CD14-positive monocyte (primary cell): ENCODE measurements around the gene KCNK6. TPM values are rescaled to one million over a fixed set of nuclear protein-coding genes. Genes with fewer than 3 reads are reported as not detected.

Experiments
- DNase-seq, 3 donors: peaks; one replicate each; pipeline ENCODE4 v3.0.0-alpha.2; 2011 to 2022
- H2AFZ ChIP-seq: 2 replicates; pipeline ENCODE4 v1.6.0; 2012; ENCODE audit warnings: mild to moderate bottlenecking, low read depth, low read length, inconsistent platforms; ENCODE audit not compliant: insufficient read depth, poor library complexity, severe bottlenecking
- H3K27ac ChIP-seq, 2 donors: 1 replicate in 1 of 2; 2 replicates in 1 of 2; pipeline ENCODE4 v1.5.1; 2012 to 2013; ENCODE audit warnings: low read length in 2 of 2, control low read depth in 1 of 2, inconsistent platforms in 1 of 2, low read depth in 1 of 2, mild to moderate bottlenecking in 1 of 2
- H3K27me3 ChIP-seq, 2 donors: one replicate each; pipeline versions ENCODE4 v1.6.0 to v1.6.1; 2011 to 2013; ENCODE audit warnings: low read length in 2 of 2; ENCODE audit not compliant: control insufficient read depth in 2 of 2, insufficient read depth in 2 of 2
- H3K36me3 ChIP-seq, 2 donors: replicated peaks in 1 of 2; 1 replicate in 1 of 2; 2 replicates in 1 of 2; pipeline versions ENCODE4 v1.5.1 to v1.6.1; 2012 to 2013; ENCODE audit warnings: low read length in 2 of 2, control low read depth in 1 of 2, inconsistent platforms in 1 of 2, mild to moderate bottlenecking in 1 of 2; ENCODE audit not compliant: insufficient read depth in 2 of 2, control insufficient read depth in 1 of 2
- H3K4me1 ChIP-seq, 2 donors: 1 replicate in 1 of 2; 2 replicates in 1 of 2; pipeline versions ENCODE4 v1.5.1 to v1.6.1; 2012 to 2013; ENCODE audit warnings: low read length in 2 of 2, control low read depth in 1 of 2, inconsistent platforms in 1 of 2, mild to moderate bottlenecking in 1 of 2, moderate library complexity in 1 of 2; ENCODE audit not compliant: insufficient read depth in 2 of 2, control insufficient read depth in 1 of 2
- H3K4me2 ChIP-seq: replicated peaks from 2 replicates; pipeline ENCODE3; 2012; ENCODE audit warnings: low read length, moderate library complexity, mild to moderate bottlenecking; ENCODE audit not compliant: poor library complexity, severe bottlenecking; ENCODE audit errors: extremely low read depth
- H3K4me3 ChIP-seq, 3 experiments: fragments of 200-600 bp in 1 of 3; sonication (generic) in 1 of 3; replicated peaks in 1 of 3; 1 replicate in 2 of 3; 2 replicates in 1 of 3; pipeline ENCODE4 v1.5.1; 2011 to 2013; ENCODE audit warnings: low read length in 3 of 3, mild to moderate bottlenecking in 3 of 3, control low read depth in 2 of 3, low read depth in 2 of 3, inconsistent platforms in 1 of 3, moderate library complexity in 1 of 3
- H3K79me2 ChIP-seq: 2 replicates; pipeline ENCODE4 v1.6.0; 2012; ENCODE audit warnings: mild to moderate bottlenecking, control low read depth, inconsistent platforms, low read length, moderate library complexity; ENCODE audit not compliant: insufficient read depth
- H3K9ac ChIP-seq: 2 replicates; pipeline ENCODE4 v1.6.0; 2017; ENCODE audit warnings: low read length, mild to moderate bottlenecking; ENCODE audit not compliant: insufficient read depth, poor library complexity, severe bottlenecking
- H3K9me3 ChIP-seq, 2 donors: replicated peaks in 1 of 2; 1 replicate in 1 of 2; 2 replicates in 1 of 2; pipeline versions ENCODE4 v1.5.1 to v1.6.1; 2012 to 2013; ENCODE audit warnings: low read length in 2 of 2, control low read depth in 1 of 2; ENCODE audit not compliant: control insufficient read depth in 1 of 2, insufficient read depth in 1 of 2
- H4K20me1 ChIP-seq: 2 replicates; pipeline ENCODE4 v1.6.0; 2012; ENCODE audit warnings: mild to moderate bottlenecking, low read length, control low read depth, moderate library complexity; ENCODE audit not compliant: insufficient read depth
- H3K27ac Mint-ChIP-seq, 7 donors: one replicate each; pipeline ENCODE4 v1.8.0; 2020; ENCODE audit warnings: mild to moderate bottlenecking in 7 of 7, mixed read lengths in 7 of 7, moderate library complexity in 6 of 7, inconsistent platforms in 2 of 7
- H3K27me3 Mint-ChIP-seq, 3 donors: one replicate each; pipeline ENCODE4 v1.8.0; 2021 to 2022; ENCODE audit warnings: low read depth in 3 of 3, mild to moderate bottlenecking in 3 of 3, mixed read lengths in 3 of 3, moderate library complexity in 3 of 3, inconsistent platforms in 1 of 3
- H3K36me3 Mint-ChIP-seq, 2 donors: one replicate each; pipeline ENCODE4 v1.8.0; 2020; ENCODE audit warnings: mixed read lengths in 2 of 2, inconsistent platforms in 1 of 2, mild to moderate bottlenecking in 1 of 2
- H3K4me1 Mint-ChIP-seq: one replicate; pipeline ENCODE4 v1.8.0; 2020; ENCODE audit warnings: mild to moderate bottlenecking, mixed read lengths
- H3K4me3 Mint-ChIP-seq, 2 donors: one replicate each; pipeline ENCODE4 v1.8.0; 2020; ENCODE audit warnings: mild to moderate bottlenecking in 2 of 2, mixed read lengths in 2 of 2, moderate library complexity in 1 of 2
- H3K9me3 Mint-ChIP-seq, 7 donors: one replicate each; pipeline ENCODE4 v1.8.0; 2020 to 2022; ENCODE audit warnings: mixed read lengths in 7 of 7, mild to moderate bottlenecking in 6 of 7, moderate library complexity in 6 of 7, inconsistent platforms in 2 of 7
- WGBS: methylation state at CpG from one replicate; pipeline ENCODE4 v1.1.5; 2013; ENCODE audit warnings: missing lambda C conversion rate; ENCODE audit not compliant: insufficient coverage; 5-methylcytosine and 5-hydroxymethylcytosine counted together
- intact Hi-C, 2 donors: fragments of 100-400 bp; cut with micrococcal nuclease; formaldehyde crosslinking; loops; one replicate each; pipeline versions ENCODE4 v1.15.0 to v1.15.1; 2023
- polyA plus RNA-seq, 3 donors: library from polyadenylated mRNA; depleted of rRNA in 1 of 3; unstranded in 2 of 3; stranded (reverse) in 1 of 3; fragments of 300-500 nt in 2 of 3; fragments of >200 nt in 1 of 3; fragmentation: Illumina TruSeq in 2 of 3; gene quantifications; 1 replicate in 2 of 3; 2 replicates in 1 of 3; pipeline ENCODE4 v1.2.3, GENCODE V29; 2012 to 2021
- TF ChIP-seq, protein P1 (sequence below): fragments of 200-600 bp; IDR thresholded peaks from one replicate; pipeline ENCODE4 v1.8.0; 2022; ENCODE audit warnings: antibody characterized with exemption, mild to moderate bottlenecking

Gene KCNK6
- polyA plus RNA-seq, 3 donors: 7.3 to 21.5 (median 8.7) TPM

DNA sequence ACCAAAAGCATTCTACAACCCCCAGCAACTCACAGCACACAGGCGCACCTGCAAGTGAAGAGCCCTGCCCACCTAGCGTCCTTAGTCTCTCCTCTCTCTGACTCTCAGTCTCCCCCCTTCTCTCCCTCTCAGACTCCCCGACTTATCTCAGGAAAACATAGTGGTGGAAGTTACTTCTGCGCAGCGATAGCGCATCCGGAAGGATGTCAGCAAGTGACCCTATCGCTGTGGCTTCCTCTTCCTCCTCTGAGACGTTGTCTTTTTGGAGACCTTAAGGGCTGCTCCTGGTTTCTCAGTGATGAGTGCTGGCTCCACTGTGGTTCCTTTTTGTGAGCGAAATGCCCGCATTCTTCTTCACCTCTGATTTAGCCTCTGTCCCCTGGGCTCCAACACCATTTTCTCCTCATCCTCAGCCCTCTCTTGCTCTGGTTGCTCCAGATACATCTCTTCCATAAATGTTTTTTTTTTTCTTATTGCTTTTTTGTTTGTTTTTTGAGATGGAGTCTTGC lies 2.5 kb upstream of the KCNK6 start:
- Histone ChIP-seq H4K20me1 (peaks cover 15% of the 10 kb centered on the region), H3K36me3 (no peaks in the 10 kb centered on the region), H3K4me2 (peak overlapping the region; percentile 98), H3K9me3 (no peaks in the 10 kb centered on the region), H3K27ac (peak overlapping the region; percentile 91 to 92), H3K27me3 (no peaks in the 10 kb centered on the region), H3K9ac (peak overlapping the region; percentile 37), H3K4me3 (peak overlapping the region; percentile 33 to 85 (median 40)), H3K79me2 (peaks cover 49% of the 10 kb centered on the region), H2AFZ (peak overlapping the region; percentile 86), H3K4me1 (peaks cover 79 to 96% of the 10 kb centered on the region in 2 donors)
- Mint-ChIP-seq H3K27ac (peak overlapping the region; percentile 90 to 98 (median 95)), H3K36me3 (peaks cover 6 to 16% of the 10 kb centered on the region in 2 donors), H3K4me3 (peak overlapping the region; percentile 77 to 91), H3K4me1 (peaks cover 80% of the 10 kb centered on the region), H3K27me3 (peaks cover 0 to 4% (median 3%) of the 10 kb centered on the region in 3 donors), H3K9me3 (peaks cover 0 to 5% (median 0%) of the 10 kb centered on the region in 7 donors)
- DNase-seq: peak; percentile 52 to 74 (median 69)
- intact Hi-C loops: loop anchor here (2.0 to 5.0 kb wide), 4 partner anchors 18 to 410 kb away; partner anchors contain the start of genes SIPA1L3 (in 2 of the 2), WDR87 (in 2 of the 2), CATSPERG (in 1 of the 2) and EIF3K (in 1 of the 2)
- TF ChIP-seq, protein P1, sequence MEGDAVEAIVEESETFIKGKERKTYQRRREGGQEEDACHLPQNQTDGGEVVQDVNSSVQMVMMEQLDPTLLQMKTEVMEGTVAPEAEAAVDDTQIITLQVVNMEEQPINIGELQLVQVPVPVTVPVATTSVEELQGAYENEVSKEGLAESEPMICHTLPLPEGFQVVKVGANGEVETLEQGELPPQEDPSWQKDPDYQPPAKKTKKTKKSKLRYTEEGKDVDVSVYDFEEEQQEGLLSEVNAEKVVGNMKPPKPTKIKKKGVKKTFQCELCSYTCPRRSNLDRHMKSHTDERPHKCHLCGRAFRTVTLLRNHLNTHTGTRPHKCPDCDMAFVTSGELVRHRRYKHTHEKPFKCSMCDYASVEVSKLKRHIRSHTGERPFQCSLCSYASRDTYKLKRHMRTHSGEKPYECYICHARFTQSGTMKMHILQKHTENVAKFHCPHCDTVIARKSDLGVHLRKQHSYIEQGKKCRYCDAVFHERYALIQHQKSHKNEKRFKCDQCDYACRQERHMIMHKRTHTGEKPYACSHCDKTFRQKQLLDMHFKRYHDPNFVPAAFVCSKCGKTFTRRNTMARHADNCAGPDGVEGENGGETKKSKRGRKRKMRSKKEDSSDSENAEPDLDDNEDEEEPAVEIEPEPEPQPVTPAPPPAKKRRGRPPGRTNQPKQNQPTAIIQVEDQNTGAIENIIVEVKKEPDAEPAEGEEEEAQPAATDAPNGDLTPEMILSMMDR: no peak
- 0% methylated on average over 7 of the region's 11 CpGs for WGBS

DNA sequence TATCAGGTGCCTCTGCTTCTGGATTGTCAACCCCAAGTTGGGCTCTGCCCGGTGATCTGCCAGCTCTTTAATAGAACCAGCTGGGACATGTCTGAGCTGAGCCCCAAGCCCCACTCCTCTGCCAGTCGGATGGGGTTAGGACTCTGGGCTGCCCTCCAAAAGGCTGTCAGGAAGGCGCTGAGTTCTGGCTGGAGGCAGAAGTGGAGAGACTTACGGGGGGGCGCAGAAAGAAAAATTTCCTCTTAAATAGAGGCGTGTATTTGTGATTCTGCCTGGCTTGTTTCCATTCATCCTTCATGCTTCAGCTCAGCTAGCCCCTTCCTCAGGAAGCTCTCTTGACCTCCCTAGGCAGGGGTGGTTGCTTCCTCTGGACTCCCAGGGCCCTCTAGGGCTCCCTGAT lies 985 bp upstream of the KCNK6 start:
- WGBS: 4% methylated on average over 2 of the region's 6 CpGs
- Histone ChIP-seq H4K20me1 (peaks cover 19% of the 10 kb centered on the region), H3K9me3 (no peaks in the 10 kb centered on the region), H3K27me3 (no peaks in the 10 kb centered on the region), H3K36me3 (no peaks in the 10 kb centered on the region), H2AFZ (peak overlapping the region; percentile 96), H3K4me1 (peaks cover 76 to 94% of the 10 kb centered on the region in 2 donors), H3K4me2 (no peak overlapping the region), H3K4me3 (peak overlapping the region in 1 of 3 experiments; percentile 90), H3K27ac (no peak overlapping the region), H3K9ac (no peak overlapping the region), H3K79me2 (peaks cover 44% of the 10 kb centered on the region)
- intact Hi-C loops: loop anchor here (5.0 kb wide), 3 partner anchors 54 to 411 kb away; partner anchors contain the start of genes SIPA1L3 (in 2 of the 2), WDR87 (in 2 of the 2), EIF3K (in 1 of the 2) and MAP4K1 (in 1 of the 2)
- Mint-ChIP-seq H3K27me3 (peaks cover 0 to 4% (median under 1%) of the 10 kb centered on the region in 3 donors), H3K4me3 (peak overlapping the region in 1 of 2 donors; percentile 91), H3K27ac (peak overlapping the region in 2 of 7 donors; percentile 7 to 72), H3K9me3 (peaks cover 0 to 5% (median 0%) of the 10 kb centered on the region in 7 donors), H3K36me3 (peaks cover 5 to 14% of the 10 kb centered on the region in 2 donors), H3K4me1 (peaks cover 80% of the 10 kb centered on the region)
- DNase-seq: no peak
- TF ChIP-seq, protein P1: no peak
